B cell (primary cell): ENCODE results near the gene DGCR8.

Source experiments
- CTCF ChIP-seq: fragments of 200-600 bp; IDR thresholded peaks from one replicate; pipeline ENCODE4 v1.8.0; 2022; ENCODE audit warnings: antibody characterized with exemption, mild to moderate bottlenecking
- EZH2 ChIP-seq: IDR thresholded peaks from 2 replicates; pipeline ENCODE4 v1.6.1; 2012; ENCODE audit warnings: borderline replicate concordance, low read depth, mild to moderate bottlenecking, moderate library complexity, low read length; ENCODE audit not compliant: insufficient read depth, poor library complexity, severe bottlenecking

- TF ChIP-seq CTCF (no peak), EZH2 (no peak)
These were observed 56.5 kb downstream of the DGCR8 start for GRCh38 chr22:20136603-20136873.
